CD4-positive, alpha-beta T cell (primary cell): Measurements from ENCODE around the gene ATL3. TPM values are rescaled to one million over a fixed set of nuclear protein-coding genes. Genes with fewer than 3 reads are reported as not detected.
"Not testable (repeated sequence)": the region's sequence is repeated elsewhere in the genome, so short reads cannot be mapped to it uniquely, and the experiment has no call there.

Experiments
- ATAC-seq: fragments of 200-7000 bp; cut with Tn5 transposase; one replicate; pipeline ENCODE4 v1.10.0; 2022; ENCODE audit warnings: mild to moderate bottlenecking; ENCODE audit not compliant: poor library complexity
- CTCF ChIA-PET: fragments of 350-600 bp; sonication (Branson Sonifier 250); formaldehyde crosslinking; loops from one replicate; lab custom pipeline; 2021; ENCODE audit warnings: antibody characterized with exemption, inconsistent platforms; lab: Charles Lee
- POLR2A ChIA-PET: fragments of 350-600 bp; sonication (Branson Sonifier 250); formaldehyde crosslinking; loops from one replicate; lab custom pipeline; 2021; ENCODE audit warnings: antibody characterized with exemption, inconsistent platforms; lab: Charles Lee
- DNase-seq, 14 experiments: peaks; one replicate each; pipeline ENCODE4 v3.0.0-alpha.2; 2013 to 2020; ENCODE audit warnings: mixed read lengths in 2 of 14
- H3K27ac ChIP-seq, 2 donors: one replicate each; pipeline versions ENCODE4 v1.5.1 to v1.7.0; 2013; ENCODE audit warnings: low read length in 2 of 2, low read depth in 1 of 2, mild to moderate bottlenecking in 1 of 2
- H3K27me3 ChIP-seq, 2 experiments: 1 replicate in 1 of 2; 2 replicates in 1 of 2; pipeline versions ENCODE4 v1.6.1 to v1.7.0; 2013; ENCODE audit warnings: low read length in 2 of 2, control low read depth in 1 of 2, mild to moderate bottlenecking in 1 of 2, moderate library complexity in 1 of 2; ENCODE audit not compliant: insufficient read depth in 2 of 2, control insufficient read depth in 1 of 2
- H3K36me3 ChIP-seq: one replicate; pipeline ENCODE4 v1.6.1; 2013; ENCODE audit warnings: low read length, control low read depth; ENCODE audit not compliant: insufficient read depth
- H3K4me1 ChIP-seq: one replicate; pipeline ENCODE4 v1.6.1; 2013; ENCODE audit warnings: low read length, control low read depth; ENCODE audit not compliant: insufficient read depth
- H3K4me3 ChIP-seq: one replicate; pipeline ENCODE4 v1.5.1; 2013; ENCODE audit warnings: mild to moderate bottlenecking, low read length, moderate library complexity
- H3K9me3 ChIP-seq, 2 experiments: 1 replicate in 1 of 2; 2 replicates in 1 of 2; pipeline versions ENCODE4 v1.6.1 to v1.7.0; 2013; ENCODE audit warnings: low read length in 2 of 2, mild to moderate bottlenecking in 2 of 2, control low read depth in 1 of 2, moderate library complexity in 1 of 2; ENCODE audit not compliant: control insufficient read depth in 1 of 2, insufficient read depth in 1 of 2
- H3K27ac Mint-ChIP-seq: one replicate; pipeline ENCODE4 v1.8.0; 2020; ENCODE audit warnings: mixed read lengths
- H3K27me3 Mint-ChIP-seq: one replicate; pipeline ENCODE4 v1.8.0; 2021; ENCODE audit warnings: mixed read lengths
- H3K36me3 Mint-ChIP-seq: one replicate; pipeline ENCODE4 v1.8.0; 2021; ENCODE audit warnings: low read depth, mixed read lengths
- H3K4me1 Mint-ChIP-seq: one replicate; pipeline ENCODE4 v1.8.0; 2021; ENCODE audit warnings: low read depth, mixed read lengths
- H3K4me3 Mint-ChIP-seq: one replicate; pipeline ENCODE4 v1.8.0; 2020; ENCODE audit warnings: mild to moderate bottlenecking, mixed read lengths
- H3K9me3 Mint-ChIP-seq: one replicate; pipeline ENCODE4 v1.8.0; 2020; ENCODE audit warnings: mixed read lengths
- CTCF ChIP-seq: fragments of 200-600 bp; IDR thresholded peaks from one replicate; pipeline ENCODE4 v1.8.0; 2022; ENCODE audit warnings: antibody characterized with exemption, mild to moderate bottlenecking
- intact Hi-C, 2 experiments: fragments of 100-400 bp; cut with DNase I in 1 of 2; cut with micrococcal nuclease in 1 of 2; formaldehyde crosslinking; loops; one replicate each; pipeline versions ENCODE4 v1.15.1 to v1.9.0; 2023 to 2025; cut with DNase I, micrococcal nuclease
- total RNA-seq, 174 experiments: library from RNA in 2 of 174; stranded (reverse) in 2 of 174; gene quantifications; one replicate each; pipeline ENCODE4 v1.2.3 and lab custom pipeline; 2021 to 2026

ATL3 gene
- total RNA-seq, 2 experiments from 2014 or later = 14.5 to 16.5 TPM

- Mint-ChIP-seq H3K4me1 (no peaks in the 10 kb centered on the region), H3K4me3 (no peak overlapping the region), H3K27ac (no peak overlapping the region), H3K36me3 (no peaks in the 10 kb centered on the region), H3K27me3 (no peaks in the 10 kb centered on the region), H3K9me3 (no peaks in the 10 kb centered on the region)
- CTCF ChIA-PET = interaction anchor here (0.7 to 1.3 kb wide), 2 partner anchors 17 to 82 kb away, joined by 3 read pairs; no protein-coding TSS in a partner anchor
- no peak overlapping the region for H3K27ac ChIP-seq
- no peaks in the 10 kb centered on the region for H3K9me3 ChIP-seq
- TF ChIP-seq CTCF = no peak
- no peaks in the 10 kb centered on the region for H3K4me1 ChIP-seq
- no peak for ATAC-seq
- H3K4me3 ChIP-seq = no peak overlapping the region
- intact Hi-C loops = no loop called here
- no peaks in the 10 kb centered on the region for H3K36me3 ChIP-seq
- H3K27me3 ChIP-seq = no peaks in the 10 kb centered on the region
- peak in 3 of 14 experiments; percentile 38 to 46 (median 40) for DNase-seq
- POLR2A ChIA-PET = no interaction called here
These were observed 50.1 kb downstream of the ATL3 start for GRCh38 chr11:63621071-63621470.

- no peaks in the 10 kb centered on the region for H3K36me3 ChIP-seq
- intact Hi-C loops = no loop called here
- H3K4me3 ChIP-seq = no peak overlapping the region
- no peak for DNase-seq
- Mint-ChIP-seq H3K36me3 (no peaks in the 10 kb centered on the region), H3K27ac (no peak overlapping the region), H3K4me3 (no peak overlapping the region), H3K4me1 (no peaks in the 10 kb centered on the region), H3K27me3 (no peaks in the 10 kb centered on the region), H3K9me3 (no peaks in the 10 kb centered on the region)
- no peak for TF ChIP-seq CTCF
- ChIA-PET POLR2A (no interaction called here), CTCF (no interaction called here)
- no peak overlapping the region for H3K27ac ChIP-seq
- H3K9me3 ChIP-seq = no peaks in the 10 kb centered on the region
- H3K4me1 ChIP-seq = no peaks in the 10 kb centered on the region
- no peak for ATAC-seq
- no peaks in the 10 kb centered on the region for H3K27me3 ChIP-seq
These were observed 51.2 kb downstream of the ATL3 start for GRCh38 chr11:63619967-63620366.

- H3K36me3 Mint-ChIP-seq, POLR2A ChIA-PET, H3K4me3 ChIP-seq, H3K27me3 ChIP-seq, ATAC-seq, H3K9me3 ChIP-seq, H3K9me3 Mint-ChIP-seq, intact Hi-C loops, H3K27ac Mint-ChIP-seq, H3K36me3 ChIP-seq, H3K4me1 Mint-ChIP-seq, DNase-seq, CTCF ChIA-PET, H3K27ac ChIP-seq, H3K4me3 Mint-ChIP-seq, H3K27me3 Mint-ChIP-seq: not testable (repeated sequence)
- peaks cover 13% of the 10 kb centered on the region for H3K4me1 ChIP-seq
These were observed 53.5 kb downstream of the ATL3 start for GRCh38 chr11:63617686-63618085.

GRCh38 chr11:63616953-63617352 lies 54.2 kb downstream of the ATL3 start:
- Histone ChIP-seq H3K4me1 (peaks cover 13% of the 10 kb centered on the region), H3K27ac (no peak overlapping the region), H3K9me3 (no peaks in the 10 kb centered on the region), H3K4me3 (no peak overlapping the region), H3K36me3 (no peaks in the 10 kb centered on the region), H3K27me3 (peaks cover 0 to 3% of the 10 kb centered on the region in 2 experiments)
- Mint-ChIP-seq H3K27ac (no peak overlapping the region), H3K4me3 (no peak overlapping the region), H3K36me3 (no peaks in the 10 kb centered on the region), H3K27me3 (no peaks in the 10 kb centered on the region), H3K4me1 (peaks cover 10% of the 10 kb centered on the region), H3K9me3 (no peaks in the 10 kb centered on the region)
- ChIA-PET CTCF (no interaction called here), POLR2A (interaction anchor here (0.6 to 0.8 kb wide), 2 partner anchors 12 to 54 kb away, joined by 3 read pairs; partner anchors contain the start of gene PLAAT2)
- no peak for DNase-seq
- ATAC-seq = no peak
- no peak for TF ChIP-seq CTCF
- intact Hi-C loops = no loop called here
